HCT116 (cell line): Measurements from ENCODE around the gene ZNF787. TPM values are rescaled to one million over a fixed set of nuclear protein-coding genes. Genes with fewer than 3 reads are reported as not detected.

Experiments
- ATAC-seq: fragments of 200-7000 bp; cut with Tn5 transposase; 2 replicates; pipeline ENCODE4 v1.9.1; 2020; ENCODE audit warnings: mild to moderate bottlenecking, moderate library complexity
- BruUV-seq: library from RNA; stranded (reverse); fragments of 400-500 nt; replicated peaks from 2 replicates; lab custom pipeline; 2021; lab: Mats Ljungman, UMichigan
- CTCF ChIA-PET: fragments of 300-600 bp; sonication (Branson Sonifier 250); formaldehyde crosslinking; loops from one replicate; lab custom pipeline; 2021; ENCODE audit warnings: antibody characterized with exemption; lab: Charles Lee
- POLR2A ChIA-PET: fragments of 300-600, 350-600 bp; sonication (Branson Sonifier 250); formaldehyde crosslinking; loops from one replicate; lab custom pipeline; 2021; ENCODE audit warnings: antibody characterized with exemption; lab: Charles Lee
- RAD21 ChIA-PET, 2 experiments: fragments of 300-600 bp; sonication (Branson Sonifier 250); formaldehyde crosslinking; loops; one replicate each; lab custom pipeline; 2023; ENCODE audit warnings: low total read pairs in 2 of 2; ENCODE audit not compliant: uncharacterized antibody in 2 of 2, unreplicated experiment in 2 of 2, low non-redundant PET in 1 of 2; lab: Charles Lee
- DNase-seq: peaks from one replicate; pipeline ENCODE4 v3.0.0-alpha.2; 2010; ENCODE audit warnings: low read depth, low spot score
- H2AFZ ChIP-seq: fragments of 200-600 bp; shearing (Covaris generic), sonication (generic); 2 replicates; pipeline ENCODE4 v1.6.1; 2017; ENCODE audit warnings: low read depth, mixed run types, mixed read lengths, antibody characterized with exemption, low read length; ENCODE audit not compliant: poor library complexity, severe bottlenecking
- H3K27ac ChIP-seq: 2 replicates; pipeline ENCODE4 v1.5.1; 2012; ENCODE audit warnings: low read depth, low read length
- H3K27me3 ChIP-seq: fragments of 200-600 bp; sonication (generic); 2 replicates; pipeline ENCODE4 v1.6.1; 2016; ENCODE audit warnings: mixed run types, low read length, mixed read lengths; ENCODE audit not compliant: insufficient read depth
- H3K36me3 ChIP-seq, 2 experiments: fragments of 200-500 bp in 1 of 2; fragments of 200-600 bp in 1 of 2; sonication (Bioruptor generic) in 1 of 2; sonication (generic) in 1 of 2; 2 replicates each; pipeline versions ENCODE4 v1.5.1 to v1.6.1; 2014 to 2016; ENCODE audit warnings: low read length in 2 of 2, inconsistent platforms in 1 of 2, mixed read lengths in 1 of 2, mixed run types in 1 of 2; ENCODE audit not compliant: insufficient read depth in 2 of 2, control insufficient read depth in 1 of 2
- H3K4me1 ChIP-seq, 2 experiments: fragments of 200-600 bp in 1 of 2; sonication (generic) in 1 of 2; 2 replicates each; pipeline versions ENCODE4 v1.5.1 to v1.6.1; 2012 to 2017; ENCODE audit warnings: low read length in 2 of 2, inconsistent platforms in 1 of 2, mild to moderate bottlenecking in 1 of 2, mixed read lengths in 1 of 2, mixed run types in 1 of 2, moderate library complexity in 1 of 2; ENCODE audit not compliant: insufficient read depth in 2 of 2, control insufficient read depth in 1 of 2
- H3K4me2 ChIP-seq: fragments of 200-600 bp; sonication (generic); 2 replicates; pipeline ENCODE4 v1.6.1; 2017; ENCODE audit warnings: mixed run types, low read length, mixed read lengths
- H3K4me3 ChIP-seq, 2 experiments: fragments of 200-600 bp in 1 of 2; sonication (generic) in 1 of 2; replicated peaks in 1 of 2; 2 replicates each; pipeline ENCODE4 v1.5.1; 2011 to 2016; ENCODE audit warnings: low read length in 2 of 2, control low read depth in 1 of 2, low read depth in 1 of 2, mild to moderate bottlenecking in 1 of 2, mixed read lengths in 1 of 2, mixed run types in 1 of 2
- H3K79me2 ChIP-seq: fragments of 200-600 bp; sonication (generic); 2 replicates; pipeline ENCODE4 v1.6.1; 2017; ENCODE audit warnings: mild to moderate bottlenecking, mixed run types, low read length, moderate library complexity, mixed read lengths; ENCODE audit not compliant: insufficient read depth
- H3K9ac ChIP-seq: fragments of 200-600 bp; sonication (generic); 2 replicates; pipeline ENCODE4 v1.6.1; 2016; ENCODE audit warnings: low read length, mixed read lengths
- H3K9me2 ChIP-seq: fragments of 200-600 bp; sonication (generic), shearing (Covaris generic); 2 replicates; pipeline ENCODE4 v1.6.1; 2017; ENCODE audit warnings: mixed run types, mild to moderate bottlenecking, moderate library complexity; ENCODE audit not compliant: insufficient read depth
- H3K9me3 ChIP-seq, 2 experiments: fragments of 200-500 bp in 1 of 2; fragments of 200-600 bp in 1 of 2; sonication (Bioruptor generic) in 1 of 2; sonication (generic) in 1 of 2; 2 replicates each; pipeline ENCODE4 v1.6.1; 2014 to 2017; ENCODE audit warnings: low read length in 2 of 2, mixed read lengths in 2 of 2, inconsistent platforms in 1 of 2, low read depth in 1 of 2, mild to moderate bottlenecking in 1 of 2, mixed run types in 1 of 2, moderate library complexity in 1 of 2; ENCODE audit not compliant: control insufficient read depth in 1 of 2, insufficient read depth in 1 of 2
- H4K20me1 ChIP-seq: fragments of 200-600 bp; sonication (generic), shearing (Covaris generic); 2 replicates; pipeline ENCODE4 v1.6.1; 2017; ENCODE audit warnings: mixed run types, mild to moderate bottlenecking, moderate library complexity; ENCODE audit not compliant: insufficient read depth
- CBX3 ChIP-seq: IDR thresholded peaks from 2 replicates; pipeline ENCODE4 v1.6.1; 2012; ENCODE audit warnings: low read depth
- CEBPB ChIP-seq: IDR thresholded peaks from 2 replicates; pipeline ENCODE4 v1.6.1; 2012; ENCODE audit warnings: low read depth
- ELF1 ChIP-seq: IDR thresholded peaks from 2 replicates; pipeline ENCODE4 v1.6.1; 2012; ENCODE audit warnings: low read depth, borderline replicate concordance
- FOSL1 ChIP-seq: IDR thresholded peaks from 2 replicates; pipeline ENCODE4 v1.6.1; 2012; ENCODE audit warnings: low read depth
- JUND ChIP-seq: IDR thresholded peaks from 2 replicates; pipeline ENCODE4 v1.6.1; 2012
- POLR2A ChIP-seq: IDR thresholded peaks from 2 replicates; pipeline ENCODE4 v1.7.0; 2011; ENCODE audit warnings: borderline replicate concordance; ENCODE audit not compliant: insufficient read depth, insufficient read length; ENCODE audit errors: extremely low read depth
- POLR2AphosphoS5 ChIP-seq: IDR thresholded peaks from 2 replicates; pipeline ENCODE4 v1.6.1; 2011; ENCODE audit warnings: mild to moderate bottlenecking, low read depth, low read length, moderate library complexity
- SP1 ChIP-seq: IDR thresholded peaks from 2 replicates; pipeline ENCODE4 v1.6.1; 2012; ENCODE audit warnings: low read depth
- SRF ChIP-seq: IDR thresholded peaks from 2 replicates; pipeline ENCODE4 v1.6.1; 2012; ENCODE audit warnings: low read depth
- ZFX ChIP-seq: fragments of 450-650 bp; IDR thresholded peaks from 2 replicates; pipeline ENCODE4 v1.6.1; 2017
- ZNF274 ChIP-seq: fragments of 200-500 bp; sonication (Bioruptor generic); IDR thresholded peaks from 2 replicates; pipeline ENCODE4 v1.6.1; 2014; ENCODE audit warnings: mild to moderate bottlenecking, low read depth, low read length, inconsistent platforms
- intact Hi-C: fragments of 100-400 bp; cut with micrococcal nuclease; formaldehyde crosslinking; loops from 2 replicates; pipeline ENCODE4 v1.10.0; 2022
- total RNA-seq: library from RNA; stranded (reverse); gene quantifications from one replicate; pipeline ENCODE4 v1.2.1, GENCODE V29; 2021; ENCODE audit not compliant: unreplicated experiment
- TF ChIP-seq, protein P1 (sequence below): IDR thresholded peaks from 2 replicates; pipeline ENCODE4 v1.6.1; 2011; ENCODE audit warnings: mild to moderate bottlenecking, low read length, moderate library complexity; ENCODE audit not compliant: insufficient replicate concordance; ENCODE audit errors: extremely low read depth
- TF ChIP-seq, protein P2 (sequence below): IDR thresholded peaks from 2 replicates; pipeline ENCODE4 v1.6.1; 2012
- TF ChIP-seq, protein P3 (sequence below), 3 experiments: fragments of 200-600 bp in 1 of 3; sonication (generic) in 1 of 3; IDR thresholded peaks in 2 of 3; conservative IDR thresholded peaks in 1 of 3; 2 replicates each; pipeline ENCODE4 v1.5.1; 2012 to 2017; ENCODE audit warnings: low read depth in 2 of 3, low read length in 2 of 3, antibody characterized with exemption in 1 of 3, borderline replicate concordance in 1 of 3, control low read depth in 1 of 3, mild to moderate bottlenecking in 1 of 3, mixed read lengths in 1 of 3, mixed run types in 1 of 3, moderate library complexity in 1 of 3; ENCODE audit not compliant: insufficient read depth in 1 of 3

ZNF787 gene
- total RNA-seq, 1 experiment from 2014 or later: 40.3 TPM

DNA sequence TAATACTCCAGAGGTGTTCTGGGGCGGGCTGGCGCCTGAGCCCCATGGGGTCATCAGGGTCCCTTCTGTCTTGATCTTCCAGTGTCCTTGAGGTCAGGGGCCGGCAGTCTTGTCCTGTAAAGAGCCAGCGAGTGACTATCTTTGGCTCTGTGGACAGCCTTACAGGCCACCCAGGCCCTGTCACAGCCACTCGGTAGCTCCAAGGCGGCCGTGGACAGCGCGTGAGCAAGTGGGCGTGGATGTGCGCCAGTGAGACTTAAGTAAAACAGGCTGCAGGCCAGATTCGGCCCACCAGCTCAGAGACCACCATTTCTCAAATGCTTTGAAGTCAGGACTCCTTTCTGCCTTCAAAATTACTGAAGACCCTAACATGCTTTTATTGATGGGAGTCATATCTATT is 23.7 kb upstream of the ZNF787 start:
- no peak for ATAC-seq
- no peaks in the 10 kb centered on the region for H4K20me1 ChIP-seq
- POLR2A ChIA-PET: no interaction called here

More for the DNA sequence above, 23.7 kb upstream of the ZNF787 start:
- DNase-seq: no peak
- Histone ChIP-seq H3K4me3 (no peak overlapping the region), H3K79me2 (no peaks in the 10 kb centered on the region; the same call in 1 of the 2 replicates), H3K27ac (no peak overlapping the region), H3K27me3 (no peaks in the 10 kb centered on the region), H3K4me2 (no peak overlapping the region), H2AFZ (no peak overlapping the region), H3K9me2 (no peaks in the 10 kb centered on the region), H3K36me3 (no peaks in the 10 kb centered on the region), H3K9me3 (no peaks in the 10 kb centered on the region), H3K9ac (no peak overlapping the region), H3K4me1 (peaks cover 4 to 10% of the 10 kb centered on the region in 2 experiments)
- BruUV-seq: no TSS peak
- ChIA-PET CTCF (no interaction called here), RAD21 (no interaction called here)
- TF ChIP-seq CBX3: no peak
- TF ChIP-seq FOSL1: no peak
- TF ChIP-seq, protein P1, sequence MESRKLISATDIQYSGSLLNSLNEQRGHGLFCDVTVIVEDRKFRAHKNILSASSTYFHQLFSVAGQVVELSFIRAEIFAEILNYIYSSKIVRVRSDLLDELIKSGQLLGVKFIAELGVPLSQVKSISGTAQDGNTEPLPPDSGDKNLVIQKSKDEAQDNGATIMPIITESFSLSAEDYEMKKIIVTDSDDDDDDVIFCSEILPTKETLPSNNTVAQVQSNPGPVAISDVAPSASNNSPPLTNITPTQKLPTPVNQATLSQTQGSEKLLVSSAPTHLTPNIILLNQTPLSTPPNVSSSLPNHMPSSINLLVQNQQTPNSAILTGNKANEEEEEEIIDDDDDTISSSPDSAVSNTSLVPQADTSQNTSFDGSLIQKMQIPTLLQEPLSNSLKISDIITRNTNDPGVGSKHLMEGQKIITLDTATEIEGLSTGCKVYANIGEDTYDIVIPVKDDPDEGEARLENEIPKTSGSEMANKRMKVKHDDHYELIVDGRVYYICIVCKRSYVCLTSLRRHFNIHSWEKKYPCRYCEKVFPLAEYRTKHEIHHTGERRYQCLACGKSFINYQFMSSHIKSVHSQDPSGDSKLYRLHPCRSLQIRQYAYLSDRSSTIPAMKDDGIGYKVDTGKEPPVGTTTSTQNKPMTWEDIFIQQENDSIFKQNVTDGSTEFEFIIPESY: no peak
- TF ChIP-seq, protein P2, sequence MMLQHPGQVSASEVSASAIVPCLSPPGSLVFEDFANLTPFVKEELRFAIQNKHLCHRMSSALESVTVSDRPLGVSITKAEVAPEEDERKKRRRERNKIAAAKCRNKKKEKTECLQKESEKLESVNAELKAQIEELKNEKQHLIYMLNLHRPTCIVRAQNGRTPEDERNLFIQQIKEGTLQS: no peak
- no peak for TF ChIP-seq JUND
- TF ChIP-seq ZNF274: no peak
- TF ChIP-seq SP1: no peak
- no peak for TF ChIP-seq CEBPB
- no peak for TF ChIP-seq POLR2A
- TF ChIP-seq POLR2AphosphoS5: no peak
- no peak for TF ChIP-seq ELF1
- TF ChIP-seq, protein P3, sequence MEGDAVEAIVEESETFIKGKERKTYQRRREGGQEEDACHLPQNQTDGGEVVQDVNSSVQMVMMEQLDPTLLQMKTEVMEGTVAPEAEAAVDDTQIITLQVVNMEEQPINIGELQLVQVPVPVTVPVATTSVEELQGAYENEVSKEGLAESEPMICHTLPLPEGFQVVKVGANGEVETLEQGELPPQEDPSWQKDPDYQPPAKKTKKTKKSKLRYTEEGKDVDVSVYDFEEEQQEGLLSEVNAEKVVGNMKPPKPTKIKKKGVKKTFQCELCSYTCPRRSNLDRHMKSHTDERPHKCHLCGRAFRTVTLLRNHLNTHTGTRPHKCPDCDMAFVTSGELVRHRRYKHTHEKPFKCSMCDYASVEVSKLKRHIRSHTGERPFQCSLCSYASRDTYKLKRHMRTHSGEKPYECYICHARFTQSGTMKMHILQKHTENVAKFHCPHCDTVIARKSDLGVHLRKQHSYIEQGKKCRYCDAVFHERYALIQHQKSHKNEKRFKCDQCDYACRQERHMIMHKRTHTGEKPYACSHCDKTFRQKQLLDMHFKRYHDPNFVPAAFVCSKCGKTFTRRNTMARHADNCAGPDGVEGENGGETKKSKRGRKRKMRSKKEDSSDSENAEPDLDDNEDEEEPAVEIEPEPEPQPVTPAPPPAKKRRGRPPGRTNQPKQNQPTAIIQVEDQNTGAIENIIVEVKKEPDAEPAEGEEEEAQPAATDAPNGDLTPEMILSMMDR (IDR thresholded peaks at IDR 0.05 in 2 of 3, conservative IDR thresholded peaks at IDR 0.05 in 1 of 3; ENCODE audit: borderline replicate concordance in 1 of 3, insufficient read depth in 1 of 3, low read depth in 2 of 3, low read length in 2 of 3): no peak
- no peak for TF ChIP-seq ZFX
- no peak for TF ChIP-seq SRF
- intact Hi-C loops: no loop called here
